ENCODE data around the gene HOXC10.
A peak's percentile ranks its signal among the peaks of the same experiment; 100 is the strongest.

Gene HOXC10

GRCh38 chr12:53971129-53971528 lies 13.8 kb upstream of the HOXC10 start:
- Mint-ChIP-seq H3K36me3 (ENCODE audit: low read depth) (no peaks in the 10 kb centered on the region), H3K27ac (no peak overlapping the region), H3K27me3 (ENCODE audit: low read depth) (peaks cover 100% of the 10 kb centered on the region), H3K4me1 (peaks cover 39% of the 10 kb centered on the region), H3K9me3 (no peaks in the 10 kb centered on the region), H3K4me3 (peak overlapping the region in 2 of 3 experiments; percentile 31 to 48)
- TF ChIP-seq CTCF (IDR thresholded peaks at IDR 0.05; ENCODE audit: unreplicated experiment in 3 of 3): no peak

GRCh38 chr12:53971686-53972085 lies 13.3 kb upstream of the HOXC10 start:
- no peaks in the 10 kb centered on the region for H3K9me3 Mint-ChIP-seq
- H3K4me3 Mint-ChIP-seq: no peak overlapping the region
- H3K36me3 Mint-ChIP-seq (ENCODE audit: low read depth): no peaks in the 10 kb centered on the region
- TF ChIP-seq CTCF (IDR thresholded peaks at IDR 0.05; ENCODE audit: unreplicated experiment in 3 of 3): no peak
- no peak overlapping the region for H3K27ac Mint-ChIP-seq
- H3K4me1 Mint-ChIP-seq: peaks cover 37% of the 10 kb centered on the region
- peaks cover 100% of the 10 kb centered on the region for H3K27me3 Mint-ChIP-seq (ENCODE audit: low read depth)

DNA sequence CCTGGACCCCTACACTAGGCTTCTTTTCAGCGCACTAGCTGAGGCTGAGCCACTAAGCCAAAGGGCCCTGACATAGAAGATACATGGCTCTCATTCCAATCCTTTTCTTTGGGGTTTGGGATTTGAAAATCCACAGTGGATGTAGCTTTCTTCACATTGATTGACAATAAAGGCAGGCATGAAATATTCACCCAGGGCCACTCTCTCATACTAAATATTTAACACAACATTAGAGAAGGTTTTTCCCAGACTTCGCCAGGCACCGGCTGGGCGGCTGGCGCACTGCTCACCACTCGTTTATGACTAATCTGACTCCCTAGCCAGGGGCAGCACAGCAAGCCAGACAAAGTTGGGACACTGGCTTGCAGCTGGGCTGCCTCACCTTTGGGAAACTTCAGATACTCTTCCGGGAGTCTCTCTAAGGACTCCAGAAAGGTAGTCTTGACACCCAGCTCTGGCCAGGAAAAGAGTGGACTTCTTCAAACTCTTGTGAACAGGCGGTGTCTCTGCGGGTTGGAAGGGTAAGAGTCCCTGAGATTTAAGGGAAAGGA lies 12.7 kb upstream of the HOXC10 start:
- Mint-ChIP-seq H3K27ac (peak overlapping the region in 1 of 3 experiments; percentile 93), H3K27me3 (ENCODE audit: low read depth) (peaks cover 100% of the 10 kb centered on the region), H3K9me3 (no peaks in the 10 kb centered on the region), H3K4me1 (peaks cover 41% of the 10 kb centered on the region), H3K4me3 (peak overlapping the region; percentile 12 to 86 (median 79)), H3K36me3 (ENCODE audit: low read depth) (no peaks in the 10 kb centered on the region)
- no peak for TF ChIP-seq CTCF (IDR thresholded peaks at IDR 0.05; ENCODE audit: unreplicated experiment in 3 of 3)

GRCh38 chr12:53972722-53973235 lies 12.2 kb upstream of the HOXC10 start, which contains the start of gene HOXC11:
HOXC11 (plus strand) TSS chr12:53973126; CDS start chr12:53973242, 116 bp downstream.
- Mint-ChIP-seq H3K27ac (peak within 1 kb of the TSS in 2 of 3 experiments; percentile 65 to 93), H3K9me3 (no peaks in the 10 kb centered on the region), H3K27me3 (ENCODE audit: low read depth) (peaks cover 100% of the 10 kb centered on the region), H3K4me3 (peak within 1 kb of the TSS; percentile 69 to 86 (median 86)), H3K4me1 (peaks cover 39% of the 10 kb centered on the region), H3K36me3 (ENCODE audit: low read depth) (no peaks in the 10 kb centered on the region)
- no peak for TF ChIP-seq CTCF (IDR thresholded peaks at IDR 0.05; ENCODE audit: unreplicated experiment in 3 of 3)

DNA sequence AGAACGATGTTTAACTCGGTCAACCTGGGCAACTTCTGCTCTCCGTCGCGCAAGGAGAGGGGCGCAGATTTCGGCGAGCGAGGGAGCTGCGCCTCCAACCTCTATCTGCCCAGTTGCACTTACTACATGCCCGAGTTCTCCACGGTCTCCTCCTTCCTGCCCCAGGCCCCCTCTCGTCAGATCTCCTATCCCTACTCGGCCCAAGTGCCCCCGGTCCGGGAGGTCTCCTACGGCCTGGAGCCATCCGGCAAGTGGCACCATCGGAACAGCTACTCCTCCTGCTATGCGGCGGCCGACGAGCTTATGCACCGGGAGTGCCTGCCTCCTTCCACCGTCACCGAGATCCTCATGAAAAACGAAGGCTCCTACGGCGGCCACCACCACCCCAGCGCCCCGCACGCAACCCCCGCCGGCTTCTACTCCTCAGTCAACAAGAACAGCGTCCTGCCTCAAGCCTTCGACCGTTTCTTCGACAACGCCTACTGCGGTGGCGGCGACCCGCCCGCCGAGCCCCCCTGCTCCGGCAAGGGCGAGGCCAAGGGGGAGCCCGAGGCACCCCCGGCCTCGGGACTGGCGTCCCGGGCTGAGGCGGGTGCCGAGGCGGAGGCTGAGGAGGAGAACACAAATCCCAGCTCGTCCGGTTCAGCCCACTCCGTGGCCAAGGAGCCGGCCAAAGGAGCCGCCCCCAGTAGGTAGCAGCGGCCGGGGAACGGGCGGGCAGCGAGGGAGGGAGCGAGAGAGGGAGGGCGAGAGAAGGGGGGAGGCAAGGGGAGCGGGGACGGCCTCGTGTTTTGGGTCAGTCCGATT lies 11.5 kb upstream of the HOXC10 start:
- no peaks in the 10 kb centered on the region for H3K9me3 Mint-ChIP-seq
- peaks cover 33% of the 10 kb centered on the region for H3K4me1 Mint-ChIP-seq
- H3K27ac Mint-ChIP-seq: peak overlapping the region in 2 of 3 experiments; percentile 65 to 93
- peaks cover 100% of the 10 kb centered on the region for H3K27me3 Mint-ChIP-seq (ENCODE audit: low read depth)
- no peaks in the 10 kb centered on the region for H3K36me3 Mint-ChIP-seq (ENCODE audit: low read depth)
- no peak for TF ChIP-seq CTCF (IDR thresholded peaks at IDR 0.05; ENCODE audit: unreplicated experiment in 3 of 3)
- H3K4me3 Mint-ChIP-seq: peak overlapping the region; percentile 69 to 86 (median 86)

Data from nephron (organoid).